ENCODE measurements around the gene MYOCOS.

DNA sequence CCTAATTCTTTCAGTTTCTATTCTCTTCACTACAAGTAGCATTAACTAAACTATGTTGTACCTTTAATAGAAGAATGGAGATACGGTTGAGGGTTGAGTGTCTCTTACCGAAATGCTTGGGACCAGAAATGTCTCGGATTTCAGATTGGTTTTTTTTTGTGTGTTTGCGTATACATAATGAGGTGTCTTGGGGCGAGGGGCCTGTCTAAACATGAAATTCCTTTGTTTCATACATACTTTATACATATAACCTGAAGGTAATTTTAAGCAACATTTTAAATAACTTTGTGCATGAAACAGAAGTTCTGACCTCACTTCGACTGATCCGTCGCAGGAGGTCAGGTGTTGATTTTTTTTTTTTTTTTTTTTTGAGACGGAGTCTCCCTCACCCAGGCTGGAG lies 36.3 kb upstream of the MYOCOS start:
- TF ChIP-seq EZH2 (IDR thresholded peaks at IDR 0.05; ENCODE audit: insufficient read depth, poor library complexity, severe bottlenecking) (no peak), EZH2phosphoT487 (IDR thresholded peaks at IDR 0.05; ENCODE audit: insufficient read depth, low read depth) (no peak)
